Measurements from ENCODE around the gene KIAA1671.

DNA sequence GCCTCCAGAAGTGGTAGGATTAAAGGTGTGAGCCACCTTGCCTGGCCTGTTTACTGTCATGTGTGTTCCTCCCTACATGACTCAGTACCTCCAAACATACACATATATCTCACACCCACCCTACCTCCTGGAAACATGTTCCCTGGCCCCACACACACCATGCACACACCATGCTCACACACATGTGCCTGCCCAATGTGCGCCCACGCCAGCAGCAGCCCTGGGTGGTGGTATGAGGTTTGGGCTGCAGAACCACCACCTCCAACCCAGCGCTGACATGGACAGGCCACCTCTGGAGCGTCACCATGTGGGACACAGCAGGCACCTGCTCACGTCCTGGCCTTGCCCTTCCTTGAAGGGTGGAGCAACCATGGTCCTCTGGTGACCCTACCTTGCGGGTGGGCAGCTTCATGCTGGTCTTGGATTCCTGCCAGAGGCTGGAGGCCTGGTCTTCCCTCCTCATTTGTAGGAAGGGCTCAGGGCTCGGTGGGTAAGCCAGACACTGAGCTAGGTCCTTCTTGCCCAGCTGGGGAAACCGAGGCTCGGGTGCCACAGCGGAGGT is 37.9 kb downstream of the KIAA1671 start:
- TF ChIP-seq, protein P1, sequence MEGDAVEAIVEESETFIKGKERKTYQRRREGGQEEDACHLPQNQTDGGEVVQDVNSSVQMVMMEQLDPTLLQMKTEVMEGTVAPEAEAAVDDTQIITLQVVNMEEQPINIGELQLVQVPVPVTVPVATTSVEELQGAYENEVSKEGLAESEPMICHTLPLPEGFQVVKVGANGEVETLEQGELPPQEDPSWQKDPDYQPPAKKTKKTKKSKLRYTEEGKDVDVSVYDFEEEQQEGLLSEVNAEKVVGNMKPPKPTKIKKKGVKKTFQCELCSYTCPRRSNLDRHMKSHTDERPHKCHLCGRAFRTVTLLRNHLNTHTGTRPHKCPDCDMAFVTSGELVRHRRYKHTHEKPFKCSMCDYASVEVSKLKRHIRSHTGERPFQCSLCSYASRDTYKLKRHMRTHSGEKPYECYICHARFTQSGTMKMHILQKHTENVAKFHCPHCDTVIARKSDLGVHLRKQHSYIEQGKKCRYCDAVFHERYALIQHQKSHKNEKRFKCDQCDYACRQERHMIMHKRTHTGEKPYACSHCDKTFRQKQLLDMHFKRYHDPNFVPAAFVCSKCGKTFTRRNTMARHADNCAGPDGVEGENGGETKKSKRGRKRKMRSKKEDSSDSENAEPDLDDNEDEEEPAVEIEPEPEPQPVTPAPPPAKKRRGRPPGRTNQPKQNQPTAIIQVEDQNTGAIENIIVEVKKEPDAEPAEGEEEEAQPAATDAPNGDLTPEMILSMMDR (IDR thresholded peaks at IDR 0.05): no peak
- TF ChIP-seq RAD21 (IDR thresholded peaks at IDR 0.05; ENCODE audit: low read length) (no peak), MXI1 (IDR thresholded peaks at IDR 0.05; ENCODE audit: low read depth, low read length) (no peak), POLR2AphosphoS5 (IDR thresholded peaks at IDR 0.05; ENCODE audit: low read depth, low read length) (no peak), TAF1 (IDR thresholded peaks at IDR 0.05; ENCODE audit: borderline replicate concordance, low read depth, low read length) (no peak), EP300 (IDR thresholded peaks at IDR 0.05; ENCODE audit: borderline replicate concordance in 1 of 2, low read depth in 1 of 2, low read length in 1 of 2) (no peak), YY1 (IDR thresholded peaks at IDR 0.05; ENCODE audit: low read depth) (no peak), NFIC (IDR thresholded peaks at IDR 0.05; ENCODE audit: borderline replicate concordance) (no peak)
- TF ChIP-seq, protein P2, sequence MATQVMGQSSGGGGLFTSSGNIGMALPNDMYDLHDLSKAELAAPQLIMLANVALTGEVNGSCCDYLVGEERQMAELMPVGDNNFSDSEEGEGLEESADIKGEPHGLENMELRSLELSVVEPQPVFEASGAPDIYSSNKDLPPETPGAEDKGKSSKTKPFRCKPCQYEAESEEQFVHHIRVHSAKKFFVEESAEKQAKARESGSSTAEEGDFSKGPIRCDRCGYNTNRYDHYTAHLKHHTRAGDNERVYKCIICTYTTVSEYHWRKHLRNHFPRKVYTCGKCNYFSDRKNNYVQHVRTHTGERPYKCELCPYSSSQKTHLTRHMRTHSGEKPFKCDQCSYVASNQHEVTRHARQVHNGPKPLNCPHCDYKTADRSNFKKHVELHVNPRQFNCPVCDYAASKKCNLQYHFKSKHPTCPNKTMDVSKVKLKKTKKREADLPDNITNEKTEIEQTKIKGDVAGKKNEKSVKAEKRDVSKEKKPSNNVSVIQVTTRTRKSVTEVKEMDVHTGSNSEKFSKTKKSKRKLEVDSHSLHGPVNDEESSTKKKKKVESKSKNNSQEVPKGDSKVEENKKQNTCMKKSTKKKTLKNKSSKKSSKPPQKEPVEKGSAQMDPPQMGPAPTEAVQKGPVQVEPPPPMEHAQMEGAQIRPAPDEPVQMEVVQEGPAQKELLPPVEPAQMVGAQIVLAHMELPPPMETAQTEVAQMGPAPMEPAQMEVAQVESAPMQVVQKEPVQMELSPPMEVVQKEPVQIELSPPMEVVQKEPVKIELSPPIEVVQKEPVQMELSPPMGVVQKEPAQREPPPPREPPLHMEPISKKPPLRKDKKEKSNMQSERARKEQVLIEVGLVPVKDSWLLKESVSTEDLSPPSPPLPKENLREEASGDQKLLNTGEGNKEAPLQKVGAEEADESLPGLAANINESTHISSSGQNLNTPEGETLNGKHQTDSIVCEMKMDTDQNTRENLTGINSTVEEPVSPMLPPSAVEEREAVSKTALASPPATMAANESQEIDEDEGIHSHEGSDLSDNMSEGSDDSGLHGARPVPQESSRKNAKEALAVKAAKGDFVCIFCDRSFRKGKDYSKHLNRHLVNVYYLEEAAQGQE (IDR thresholded peaks at IDR 0.05; ENCODE audit: low read depth, low read length): no peak
- TF ChIP-seq, protein P3, sequence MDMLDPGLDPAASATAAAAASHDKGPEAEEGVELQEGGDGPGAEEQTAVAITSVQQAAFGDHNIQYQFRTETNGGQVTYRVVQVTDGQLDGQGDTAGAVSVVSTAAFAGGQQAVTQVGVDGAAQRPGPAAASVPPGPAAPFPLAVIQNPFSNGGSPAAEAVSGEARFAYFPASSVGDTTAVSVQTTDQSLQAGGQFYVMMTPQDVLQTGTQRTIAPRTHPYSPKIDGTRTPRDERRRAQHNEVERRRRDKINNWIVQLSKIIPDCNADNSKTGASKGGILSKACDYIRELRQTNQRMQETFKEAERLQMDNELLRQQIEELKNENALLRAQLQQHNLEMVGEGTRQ (IDR thresholded peaks at IDR 0.05; ENCODE audit: borderline replicate concordance, low read depth, low read length): no peak
